Activated CD8-positive, alpha-beta T cell treated with anti-CD3 and anti-CD28 coated beads for 36 hours (primary cell): Measurements from ENCODE around the gene AXIN2. TPM values are rescaled to one million over a fixed set of nuclear protein-coding genes. Genes with fewer than 3 reads are reported as not detected.
"Not testable (repeated sequence)": the region's sequence is repeated elsewhere in the genome, so short reads cannot be mapped to it uniquely, and the experiment has no call there.

Experiments used
- ATAC-seq: fragments of 200-7000 bp; cut with Tn5 transposase; one replicate; pipeline ENCODE4 v1.10.0; 2021; ENCODE audit warnings: mild to moderate bottlenecking, moderate library complexity
- CTCF ChIA-PET: fragments of 350-600 bp; sonication (Branson Sonifier 250); formaldehyde crosslinking; loops from one replicate; lab custom pipeline; 2021; ENCODE audit warnings: antibody characterized with exemption; lab: Charles Lee
- POLR2A ChIA-PET: fragments of 350-600 bp; sonication (Branson Sonifier 250); formaldehyde crosslinking; loops from one replicate; lab custom pipeline; 2021; ENCODE audit warnings: antibody characterized with exemption; lab: Charles Lee
- DNase-seq: peaks from one replicate; pipeline ENCODE4 v3.0.0-alpha.2; 2020
- H3K27ac Mint-ChIP-seq: one replicate; pipeline ENCODE4 v1.8.0; 2021; ENCODE audit warnings: mild to moderate bottlenecking, mixed read lengths
- H3K27me3 Mint-ChIP-seq: one replicate; pipeline ENCODE4 v1.8.0; 2021; ENCODE audit warnings: mixed read lengths
- H3K36me3 Mint-ChIP-seq: one replicate; pipeline ENCODE4 v1.8.0; 2021; ENCODE audit warnings: low read depth, mixed read lengths
- H3K4me1 Mint-ChIP-seq: one replicate; pipeline ENCODE4 v1.8.0; 2021; ENCODE audit warnings: low read depth, mixed read lengths
- H3K4me3 Mint-ChIP-seq: one replicate; pipeline ENCODE4 v1.8.0; 2021; ENCODE audit warnings: mild to moderate bottlenecking, moderate library complexity, mixed read lengths
- H3K9me3 Mint-ChIP-seq: one replicate; pipeline ENCODE4 v1.8.0; 2021; ENCODE audit warnings: mixed read lengths
- intact Hi-C: fragments of 100-400 bp; cut with micrococcal nuclease; formaldehyde crosslinking; loops from one replicate; pipeline ENCODE4 v1.10.0; 2022
- total RNA-seq, 2 experiments: library from RNA; stranded (reverse); gene quantifications; one replicate each; pipeline ENCODE4 v1.2.3, GENCODE V29; 2021
- TF ChIP-seq, protein P1 (sequence below): fragments of 200-600 bp; IDR thresholded peaks from one replicate; pipeline ENCODE4 v1.8.0; 2022; ENCODE audit warnings: antibody characterized with exemption, mild to moderate bottlenecking

The AXIN2 gene
- total RNA-seq, 2 experiments from 2014 or later = 0.69 to 1.0 TPM

DNA sequence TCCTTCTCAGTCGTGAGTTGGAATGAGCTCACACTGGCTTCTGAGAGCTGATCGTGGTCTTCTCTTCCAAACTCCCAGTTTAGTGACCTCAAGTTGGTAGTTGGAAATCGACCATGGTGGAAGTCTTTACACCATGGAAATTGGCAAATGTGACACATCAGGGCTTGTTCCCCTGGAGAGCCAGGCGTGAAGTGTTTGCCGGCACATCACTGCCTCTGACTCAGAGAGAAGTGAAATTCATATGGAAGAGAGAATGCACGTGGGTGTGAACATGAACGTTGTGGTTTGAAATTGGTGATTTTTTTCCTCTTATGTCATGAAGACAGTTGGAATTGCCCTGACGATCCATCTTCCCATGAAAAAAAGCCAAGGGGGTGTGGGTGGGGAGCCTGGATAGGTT lies 47.4 kb downstream of the AXIN2 start:
- Mint-ChIP-seq H3K27ac (no peak overlapping the region), H3K4me1 (peaks cover 4% of the 10 kb centered on the region), H3K27me3 (peaks cover 5% of the 10 kb centered on the region), H3K9me3 (no peaks in the 10 kb centered on the region), H3K4me3 (no peak overlapping the region), H3K36me3 (no peaks in the 10 kb centered on the region)
- POLR2A ChIA-PET = no interaction called here
- TF ChIP-seq, protein P1, sequence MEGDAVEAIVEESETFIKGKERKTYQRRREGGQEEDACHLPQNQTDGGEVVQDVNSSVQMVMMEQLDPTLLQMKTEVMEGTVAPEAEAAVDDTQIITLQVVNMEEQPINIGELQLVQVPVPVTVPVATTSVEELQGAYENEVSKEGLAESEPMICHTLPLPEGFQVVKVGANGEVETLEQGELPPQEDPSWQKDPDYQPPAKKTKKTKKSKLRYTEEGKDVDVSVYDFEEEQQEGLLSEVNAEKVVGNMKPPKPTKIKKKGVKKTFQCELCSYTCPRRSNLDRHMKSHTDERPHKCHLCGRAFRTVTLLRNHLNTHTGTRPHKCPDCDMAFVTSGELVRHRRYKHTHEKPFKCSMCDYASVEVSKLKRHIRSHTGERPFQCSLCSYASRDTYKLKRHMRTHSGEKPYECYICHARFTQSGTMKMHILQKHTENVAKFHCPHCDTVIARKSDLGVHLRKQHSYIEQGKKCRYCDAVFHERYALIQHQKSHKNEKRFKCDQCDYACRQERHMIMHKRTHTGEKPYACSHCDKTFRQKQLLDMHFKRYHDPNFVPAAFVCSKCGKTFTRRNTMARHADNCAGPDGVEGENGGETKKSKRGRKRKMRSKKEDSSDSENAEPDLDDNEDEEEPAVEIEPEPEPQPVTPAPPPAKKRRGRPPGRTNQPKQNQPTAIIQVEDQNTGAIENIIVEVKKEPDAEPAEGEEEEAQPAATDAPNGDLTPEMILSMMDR = no peak
- intact Hi-C loops = no loop called here
- no peak for DNase-seq
- CTCF ChIA-PET = no interaction called here
- no peak for ATAC-seq

DNA sequence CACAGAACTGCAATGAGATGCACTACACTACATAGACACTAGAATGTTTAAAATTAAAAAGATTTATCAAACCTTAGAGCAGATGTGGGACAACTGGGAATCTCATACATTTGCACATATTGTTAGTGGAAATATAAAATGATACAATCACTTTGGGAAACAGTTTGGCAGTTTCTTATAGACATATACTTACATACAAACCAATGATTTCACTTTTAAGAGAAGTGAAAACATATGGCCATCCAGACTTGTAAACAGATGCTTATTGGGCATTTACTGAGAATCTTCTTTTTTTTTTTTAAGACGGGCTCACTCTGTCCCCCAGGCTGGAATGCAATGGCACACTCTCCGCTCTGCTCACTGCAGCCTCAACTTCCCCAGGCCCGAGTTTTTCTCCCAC lies 50.1 kb downstream of the AXIN2 start:
- TF ChIP-seq, protein P1 = no peak
- intact Hi-C loops = no loop called here
- Mint-ChIP-seq H3K4me3 (no peak overlapping the region), H3K36me3 (no peaks in the 10 kb centered on the region), H3K4me1 (peaks cover 4% of the 10 kb centered on the region), H3K27ac (no peak overlapping the region), H3K27me3 (peaks cover 2% of the 10 kb centered on the region), H3K9me3 (peaks cover 1% of the 10 kb centered on the region)
- ChIA-PET CTCF (no interaction called here), POLR2A (no interaction called here)
- ATAC-seq (no peak), DNase-seq (no peak)

DNA sequence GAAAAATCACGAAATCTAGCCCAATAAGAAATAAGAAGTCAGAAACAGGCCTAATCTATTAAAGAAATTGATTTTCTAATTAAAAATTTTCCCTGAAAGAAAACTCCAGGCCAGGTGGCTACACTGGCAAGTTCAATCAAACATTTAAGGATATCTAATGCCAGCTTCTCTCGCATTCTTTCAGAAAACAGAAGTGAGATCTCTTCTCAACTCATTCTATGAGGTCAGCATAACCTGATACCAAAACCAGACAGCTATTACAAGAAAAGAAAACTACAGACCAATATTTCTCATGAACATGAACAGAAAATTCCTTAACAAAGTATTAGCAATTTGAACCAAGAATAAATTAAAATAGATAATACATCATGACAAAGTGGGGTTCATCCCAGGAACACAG lies 52.4 kb downstream of the AXIN2 start:
- Mint-ChIP-seq H3K4me3 (no peak overlapping the region), H3K4me1 (peaks cover under 1% of the 10 kb centered on the region), H3K27me3 (peaks cover under 1% of the 10 kb centered on the region), H3K9me3 (peaks cover 4% of the 10 kb centered on the region), H3K36me3 (no peaks in the 10 kb centered on the region), H3K27ac (no peak overlapping the region)
- no peak for DNase-seq
- POLR2A ChIA-PET = no interaction called here
- intact Hi-C loops = no loop called here
- no peak for ATAC-seq
- CTCF ChIA-PET = no interaction called here
- TF ChIP-seq, protein P1 = no peak

DNA sequence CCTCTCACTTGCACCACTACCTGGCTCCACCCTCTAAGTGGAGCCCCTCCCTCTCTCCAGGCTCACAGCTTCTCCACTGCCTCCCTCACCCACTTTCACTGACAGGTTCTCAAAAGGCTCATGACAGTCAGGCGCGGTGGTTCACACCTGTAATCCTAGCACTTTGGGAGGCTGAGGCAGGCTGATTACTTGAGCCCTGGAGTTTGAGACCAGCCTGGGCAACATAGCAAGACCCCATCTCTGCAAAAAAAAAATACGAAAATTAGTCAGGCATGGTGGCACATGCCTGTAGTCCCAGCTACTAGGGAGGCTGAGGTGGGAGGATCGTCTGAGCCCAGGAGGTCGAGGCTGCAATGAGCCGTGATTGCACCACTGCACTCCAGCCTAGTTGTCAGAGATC lies 56.8 kb downstream of the AXIN2 start:
- H3K27me3 Mint-ChIP-seq, H3K36me3 Mint-ChIP-seq, ATAC-seq, intact Hi-C loops, H3K9me3 Mint-ChIP-seq, H3K27ac Mint-ChIP-seq, DNase-seq, H3K4me3 Mint-ChIP-seq, CTCF ChIA-PET, H3K4me1 Mint-ChIP-seq, POLR2A ChIA-PET: not testable (repeated sequence)

DNA sequence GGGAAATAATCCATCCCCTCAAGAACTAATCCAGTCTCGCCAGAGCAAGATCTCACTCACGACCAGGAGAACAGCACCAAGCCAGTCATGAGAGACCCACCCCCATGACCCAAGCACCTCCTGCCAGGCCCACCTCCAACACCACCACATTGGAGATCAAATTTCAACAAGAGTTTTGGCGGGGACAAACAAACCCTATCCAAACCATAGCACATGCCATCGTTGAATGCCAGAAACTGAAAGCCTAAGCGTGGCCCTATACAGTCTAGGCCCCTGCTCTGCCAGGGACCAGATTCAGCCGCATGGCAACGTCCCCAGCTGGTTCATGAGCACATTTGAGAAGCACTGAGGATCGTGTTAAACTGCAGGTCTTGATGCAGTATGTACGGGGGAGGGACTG lies 57.3 kb downstream of the AXIN2 start:
- TF ChIP-seq, protein P1 = no peak
- Mint-ChIP-seq H3K9me3 (peaks cover 4% of the 10 kb centered on the region), H3K4me3 (no peak overlapping the region), H3K27me3 (no peaks in the 10 kb centered on the region), H3K4me1 (no peaks in the 10 kb centered on the region), H3K36me3 (no peaks in the 10 kb centered on the region), H3K27ac (no peak overlapping the region)
- DNase-seq (no peak), ATAC-seq (no peak)
- intact Hi-C loops = no loop called here
- ChIA-PET CTCF (interaction anchor here (0.9 kb wide), 1 partner anchor 11 kb away, joined by 3 read pairs; no protein-coding TSS in a partner anchor), POLR2A (no interaction called here)

DNA sequence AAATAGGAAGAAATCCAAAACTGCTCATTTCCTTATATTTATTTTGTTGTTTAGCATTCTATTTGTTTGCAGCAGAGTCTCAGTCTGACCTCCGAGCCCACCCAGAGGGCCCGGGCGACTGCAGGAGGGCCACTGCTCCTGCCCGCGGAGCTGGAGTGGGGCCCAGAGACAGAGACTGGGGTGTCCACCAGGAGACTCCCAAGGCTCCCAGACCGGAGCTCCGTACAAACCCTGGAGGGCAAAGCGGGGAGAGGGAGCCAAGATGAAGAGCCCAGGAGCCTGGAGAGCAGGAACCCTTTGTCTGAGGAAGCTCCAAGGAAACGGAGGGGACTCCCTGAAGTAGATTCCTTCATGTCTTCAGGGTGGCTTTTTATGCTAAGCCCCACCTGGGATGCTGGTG lies 57.9 kb downstream of the AXIN2 start:
- no peak overlapping the region for H3K4me3 Mint-ChIP-seq
- DNase-seq (no peak), ATAC-seq (no peak)
- H3K27ac Mint-ChIP-seq = no peak overlapping the region
- no peaks in the 10 kb centered on the region for H3K27me3 Mint-ChIP-seq
- H3K4me1 Mint-ChIP-seq = no peaks in the 10 kb centered on the region
- H3K36me3 Mint-ChIP-seq = no peaks in the 10 kb centered on the region
- H3K9me3 Mint-ChIP-seq = peaks cover 4% of the 10 kb centered on the region
- POLR2A ChIA-PET = no interaction called here
- TF ChIP-seq, protein P1 = no peak
- intact Hi-C loops = no loop called here
- CTCF ChIA-PET = interaction anchor here (0.9 kb wide), 1 partner anchor 11 kb away, joined by 3 read pairs; no protein-coding TSS in a partner anchor
